ENCODE data around the gene GLT1D1.

Gene GLT1D1

DNA sequence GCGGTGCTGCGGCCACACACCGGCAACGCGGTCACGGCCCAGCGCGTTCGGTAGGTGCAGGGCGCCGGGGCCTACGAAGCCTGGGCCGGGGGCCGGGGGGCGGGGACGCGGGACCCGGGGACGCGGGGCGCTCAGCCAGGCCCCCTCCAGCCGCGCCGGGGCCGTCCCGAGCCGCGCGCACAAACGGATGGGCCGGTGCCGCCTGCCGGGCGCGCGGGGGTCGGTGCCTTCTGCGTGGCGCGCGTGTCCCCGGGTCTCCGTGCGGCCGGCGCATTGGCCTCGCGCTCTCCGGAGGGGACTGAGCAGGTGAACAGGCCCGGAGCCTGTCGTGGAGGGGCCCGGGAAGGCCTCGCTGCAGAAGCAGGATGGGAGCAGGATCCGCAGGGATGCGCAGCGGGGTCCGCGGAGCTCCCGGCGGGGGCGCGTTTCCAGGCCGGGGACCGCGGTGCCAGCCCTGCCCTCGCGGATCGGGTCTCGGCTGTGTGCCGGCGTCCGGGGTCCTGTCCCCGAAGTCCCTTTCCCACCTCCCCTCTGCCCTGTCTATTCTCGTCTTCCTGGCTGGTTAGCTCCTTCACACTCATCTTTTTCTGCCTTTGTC lies 421 bp downstream of the GLT1D1 start:
- no peak for DNase-seq (ENCODE audit: low read depth in 2 of 2, low spot score in 1 of 2)

GRCh38 chr12:128856035-128856790 lies 2.9 kb downstream of the GLT1D1 start:
- no peak for DNase-seq (ENCODE audit: low read depth in 2 of 2, low spot score in 1 of 2)

GRCh38 chr12:128856791-128857078 lies 3.5 kb downstream of the GLT1D1 start:
- no peak for DNase-seq (ENCODE audit: low read depth in 2 of 2, low spot score in 1 of 2)

DNA sequence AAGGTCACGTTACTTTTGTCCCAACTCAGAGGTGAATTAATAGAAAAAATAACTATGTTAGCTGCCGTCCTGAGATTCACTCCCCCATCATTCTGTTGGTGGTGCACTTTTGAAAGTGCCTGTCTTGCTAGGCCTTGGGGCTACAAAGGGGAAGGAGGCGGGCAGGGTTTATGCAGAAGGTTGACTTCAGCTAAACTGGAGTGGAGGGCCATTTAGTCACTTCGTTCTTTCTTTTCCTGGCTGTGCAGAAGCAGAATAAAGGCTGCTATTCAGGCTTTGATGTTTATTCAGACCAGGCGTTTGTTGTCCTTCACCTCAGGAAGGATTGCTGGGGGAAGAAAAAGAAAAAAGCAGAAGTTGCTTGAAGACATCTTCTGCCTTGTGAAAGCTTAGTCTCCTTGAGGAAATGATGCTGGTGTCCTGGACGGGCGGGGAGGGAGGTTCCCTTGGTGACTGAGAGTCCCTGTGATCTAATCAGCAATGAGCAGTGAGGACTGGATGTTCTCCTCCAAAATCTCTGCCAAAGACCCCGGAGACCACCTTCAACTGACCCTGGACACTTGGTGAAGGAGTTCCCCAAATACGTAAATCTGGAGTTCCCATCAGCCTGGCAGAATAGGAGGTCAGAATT lies 4.0 kb downstream of the GLT1D1 start:
- DNase-seq (ENCODE audit: low read depth in 2 of 2, low spot score in 1 of 2) = no peak

DNA sequence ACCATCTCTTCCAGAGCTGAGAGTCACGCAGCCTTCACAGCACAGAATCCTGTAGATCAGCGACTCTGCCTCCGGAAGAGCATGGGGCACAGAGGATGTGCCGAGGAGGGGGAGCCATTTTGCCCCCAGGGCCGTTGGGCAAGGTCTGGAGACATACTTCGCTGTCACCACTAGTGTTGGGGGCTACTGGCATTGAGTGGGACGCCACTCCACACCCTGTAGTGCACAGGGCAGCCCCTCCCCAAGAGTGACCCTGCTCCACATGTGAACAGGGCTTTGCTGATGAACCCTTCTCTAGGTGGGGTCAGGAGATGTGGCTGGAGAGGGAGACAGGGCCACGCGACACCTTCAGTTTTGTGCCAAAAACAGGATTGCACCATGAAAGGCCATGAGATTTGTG lies 6.0 kb downstream of the GLT1D1 start:
- DNase-seq (ENCODE audit: low read depth in 2 of 2, low spot score in 1 of 2) = no peak

DNA sequence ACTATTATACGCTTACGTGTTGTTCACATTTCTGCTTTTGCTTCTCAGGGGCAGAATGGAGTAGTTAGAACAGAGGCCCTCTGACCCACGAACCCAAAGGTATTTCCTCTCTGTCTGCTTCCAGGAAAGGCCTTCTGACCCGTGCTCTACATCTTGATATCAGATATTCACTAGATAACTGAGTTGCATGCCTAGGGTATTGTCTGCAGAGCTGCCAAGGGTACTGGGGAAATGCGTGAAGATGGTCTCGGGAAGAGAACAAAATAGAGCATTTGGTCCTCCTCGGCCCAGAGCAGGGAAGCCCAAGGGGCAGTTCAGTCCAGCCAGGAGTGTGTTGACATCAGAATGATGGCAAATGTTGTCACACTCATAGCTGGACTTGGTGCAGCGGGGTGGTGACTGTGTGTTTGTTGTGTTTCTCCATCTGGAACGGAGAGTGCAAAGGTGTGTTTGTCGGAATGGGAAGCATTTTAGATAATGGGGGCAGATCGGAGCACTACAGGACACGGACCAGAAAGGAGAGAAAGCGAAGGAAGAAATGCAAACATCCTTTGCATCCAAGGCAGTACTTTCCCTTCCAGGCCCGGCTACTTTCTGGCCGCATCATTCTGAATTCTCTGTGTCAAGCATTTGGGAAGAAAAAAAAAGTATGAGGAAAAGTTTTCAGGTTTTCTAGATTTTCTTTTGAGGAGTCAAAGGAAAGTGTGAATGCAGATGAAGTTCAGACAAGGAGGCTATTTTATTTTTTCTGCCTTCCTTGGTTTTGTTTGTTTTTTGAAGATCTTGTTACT lies 8.1 kb downstream of the GLT1D1 start:
- DNase-seq (ENCODE audit: low read depth in 2 of 2, low spot score in 1 of 2) = no peak

DNA sequence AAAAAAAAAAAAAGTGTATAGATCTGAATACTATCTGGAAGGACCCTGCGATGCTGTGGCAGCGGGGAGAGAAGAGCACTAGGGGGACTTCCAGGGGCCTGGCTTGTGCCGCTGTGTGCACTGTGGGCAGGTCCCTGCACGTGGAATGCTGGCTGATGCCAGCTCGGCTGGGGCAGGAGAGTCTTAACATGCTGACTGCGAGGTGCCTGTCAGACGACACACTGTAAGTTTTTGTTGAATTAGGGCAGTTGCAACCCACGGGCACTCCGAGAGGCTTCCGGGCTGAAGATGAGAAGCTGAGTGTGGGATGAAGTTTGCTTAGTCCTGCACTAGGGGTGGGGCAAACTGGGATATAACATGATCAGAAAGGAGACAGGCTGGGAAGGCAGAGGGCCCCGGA lies 10.7 kb downstream of the GLT1D1 start:
- no peak for DNase-seq (ENCODE audit: low read depth in 2 of 2, low spot score in 1 of 2)

DNA sequence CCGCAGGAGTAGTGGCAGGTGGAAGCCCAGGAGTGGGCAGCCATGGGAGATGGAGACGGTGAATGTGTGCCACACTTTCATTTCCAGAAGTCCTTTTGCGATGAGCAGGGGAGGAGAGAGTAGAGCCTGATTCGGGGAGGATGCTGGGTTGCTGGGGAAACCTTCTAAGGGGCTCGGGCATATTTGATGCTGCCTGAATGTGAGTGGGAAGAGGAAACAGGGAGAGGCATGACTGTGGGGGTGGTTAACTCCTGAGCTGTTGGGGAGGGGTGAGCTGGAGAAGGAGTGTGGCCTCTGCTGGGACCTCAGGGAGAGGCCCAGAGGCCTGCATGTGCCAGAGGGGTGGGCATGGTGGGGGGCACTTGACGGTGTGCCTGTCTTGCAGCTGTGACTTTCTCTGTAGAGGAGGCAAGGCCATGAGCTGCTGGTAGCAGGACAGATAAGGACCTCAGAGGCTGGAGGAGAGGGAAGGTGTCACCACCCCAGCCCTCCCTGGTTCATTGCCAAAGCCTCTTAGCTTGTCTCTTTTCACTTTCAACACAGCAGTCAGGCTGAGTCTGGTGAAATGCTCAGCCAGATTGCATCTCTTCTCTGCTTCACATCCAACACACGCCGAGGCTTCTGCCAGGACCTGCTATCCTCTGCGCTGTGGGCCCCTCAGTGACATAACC lies 11.4 kb downstream of the GLT1D1 start:
- DNase-seq (ENCODE audit: low read depth in 2 of 2, low spot score in 1 of 2) = no peak

- no peak for DNase-seq (ENCODE audit: low read depth in 2 of 2, low spot score in 1 of 2)
Measured at GRCh38 chr12:128867466-128867865, 14.2 kb downstream of the GLT1D1 start.

DNA sequence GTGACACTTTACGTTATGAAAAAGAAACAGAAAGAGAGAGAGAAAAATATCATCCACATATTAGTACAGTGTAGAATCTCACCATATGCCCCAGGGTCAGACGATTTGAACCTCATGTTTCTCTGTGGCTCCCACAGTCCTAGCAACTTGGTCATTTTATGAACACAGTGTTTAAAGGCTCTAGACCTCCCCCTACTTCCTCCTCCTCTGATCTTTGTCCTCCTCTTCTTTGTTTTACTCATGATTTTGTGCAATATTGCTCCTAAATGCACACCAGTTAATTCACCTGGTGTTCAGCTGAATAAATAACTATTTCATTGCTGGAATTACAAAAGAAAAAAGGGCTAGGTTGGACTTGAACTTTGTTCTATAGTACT lies 18.2 kb downstream of the GLT1D1 start:
- DNase-seq (ENCODE audit: low read depth in 2 of 2, low spot score in 1 of 2) = no peak

DNA sequence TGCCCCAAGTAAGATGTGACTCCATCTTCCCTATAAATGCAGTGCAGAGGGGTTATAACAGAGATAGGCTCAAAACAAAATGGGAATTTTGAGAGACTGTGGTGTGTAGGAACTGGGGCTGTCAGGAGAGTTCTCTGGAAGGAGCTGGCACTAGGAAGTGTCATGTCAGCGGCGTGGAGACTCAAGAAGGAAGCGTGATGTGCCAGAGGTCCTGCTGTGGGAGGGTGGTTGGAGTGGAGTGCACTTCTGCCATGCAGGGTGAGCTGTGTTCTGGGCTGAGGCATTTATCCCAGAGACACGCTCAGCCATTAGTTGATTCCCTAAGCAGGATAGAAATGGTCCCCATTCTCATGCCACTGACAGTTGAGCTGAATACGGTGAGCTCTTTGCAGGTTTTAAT lies 19.0 kb downstream of the GLT1D1 start:
- no peak for DNase-seq (ENCODE audit: low read depth in 2 of 2, low spot score in 1 of 2)

DNA sequence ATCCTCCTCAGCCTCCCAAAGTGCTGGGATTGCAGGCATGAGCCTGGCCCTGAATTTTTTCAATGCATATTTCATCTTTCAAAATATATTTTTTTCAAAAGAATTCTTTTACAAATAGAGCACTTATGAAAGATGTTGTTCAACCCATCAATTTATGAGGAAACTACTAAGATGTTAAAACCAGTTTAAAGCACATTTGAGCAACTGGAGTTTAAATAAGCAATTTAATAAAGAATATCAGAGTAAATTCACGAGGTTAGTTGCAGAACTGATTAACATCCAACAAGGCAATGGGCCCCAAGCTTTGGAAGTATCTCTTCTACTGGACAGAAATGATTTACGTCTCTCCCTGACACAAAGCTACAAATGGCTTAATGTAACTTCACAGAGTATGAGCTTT lies 23.3 kb downstream of the GLT1D1 start:
- DNase-seq (ENCODE audit: low read depth in 2 of 2, low spot score in 1 of 2) = no peak

DNA sequence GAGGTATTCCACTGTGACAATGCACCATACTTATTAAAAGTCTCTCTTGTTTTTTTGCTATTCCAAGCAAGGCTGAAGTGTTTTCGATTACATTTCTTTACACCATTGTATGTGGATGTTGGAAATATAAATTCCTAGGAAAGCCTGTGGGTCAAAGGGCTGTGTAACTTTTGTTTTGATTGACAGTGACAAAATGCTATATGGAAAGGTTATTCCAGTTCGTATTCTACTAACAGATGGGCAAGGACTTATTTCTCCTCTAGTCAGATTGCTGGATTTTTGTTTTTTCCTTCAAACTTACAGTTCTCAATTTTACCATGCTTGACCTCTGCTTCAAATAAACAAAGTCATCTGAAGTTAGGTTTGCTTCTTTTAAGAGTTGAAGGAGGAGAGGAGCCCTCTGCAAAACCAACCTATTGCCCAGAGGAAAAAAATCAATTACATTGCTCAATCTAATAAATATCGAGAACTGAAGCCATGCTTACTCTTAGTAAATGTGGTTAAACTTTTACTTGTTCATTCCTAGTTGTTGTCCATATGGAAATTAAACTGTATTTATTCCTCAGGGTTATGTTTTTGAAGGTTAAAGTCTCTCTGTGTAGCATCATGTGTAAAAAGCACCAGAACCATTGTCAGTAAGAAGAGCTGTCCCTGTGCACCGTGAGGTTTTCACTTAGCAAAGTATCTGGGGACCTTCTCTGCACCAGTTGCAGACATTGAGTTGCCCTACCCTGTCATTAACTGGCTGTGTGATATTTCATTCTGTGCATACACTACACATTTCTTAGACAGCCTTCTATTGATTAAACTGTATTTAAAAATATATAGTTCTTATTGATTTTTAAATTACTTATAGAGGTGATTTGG lies 26.9 kb downstream of the GLT1D1 start:
- DNase-seq (ENCODE audit: low read depth in 2 of 2, low spot score in 1 of 2) = no peak

DNA sequence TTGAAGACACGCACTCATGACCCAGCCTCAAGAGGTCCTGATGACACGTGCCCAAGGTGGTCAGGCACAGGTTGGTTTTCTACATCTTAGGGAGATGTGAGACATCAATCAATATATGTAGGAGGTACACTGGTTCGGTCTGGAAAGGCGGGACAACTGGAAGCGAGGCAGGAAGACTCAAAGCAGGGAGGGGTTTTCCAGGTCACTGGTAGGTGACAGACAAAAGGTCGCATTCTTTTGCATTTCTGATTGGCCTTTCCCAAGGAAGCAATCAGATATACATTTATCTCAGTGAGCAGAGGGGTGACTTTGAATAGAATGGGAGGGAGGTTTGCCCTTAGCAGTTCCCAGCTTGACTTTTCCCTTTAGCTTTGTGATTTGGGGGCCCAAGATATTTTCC lies 38.6 kb downstream of the GLT1D1 start:
- DNase-seq (ENCODE audit: low read depth in 2 of 2, low spot score in 1 of 2) = no peak

- DNase-seq (ENCODE audit: low read depth in 2 of 2, low spot score in 1 of 2) = no peak
Measured at GRCh38 chr12:128903236-128903635, 50.0 kb downstream of the GLT1D1 start.

DNA sequence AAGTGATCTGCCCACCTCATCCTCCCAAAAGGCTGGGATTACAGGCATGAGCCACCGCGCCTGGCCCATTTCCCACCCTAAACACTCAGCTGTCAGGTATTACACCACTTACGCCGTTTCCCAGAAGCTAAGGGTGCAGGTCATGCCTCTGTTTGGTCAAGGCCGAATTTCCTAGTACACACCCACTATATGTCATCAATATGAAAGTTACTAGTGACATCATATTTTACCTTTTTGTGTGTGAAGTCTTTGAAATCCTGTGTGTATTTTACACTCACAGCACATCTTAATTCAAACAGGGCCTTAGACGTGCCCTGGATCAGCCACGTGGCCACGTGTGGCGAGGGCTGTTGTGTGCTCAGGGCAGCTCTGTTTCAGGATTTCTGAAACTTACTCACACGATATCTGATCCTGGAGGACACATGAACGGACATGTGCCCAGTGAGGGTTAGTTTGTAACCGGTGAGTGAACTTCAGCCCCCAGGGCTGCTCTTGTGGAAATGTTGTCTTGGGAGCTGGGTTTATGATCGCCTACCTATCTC lies 51.8 kb downstream of the GLT1D1 start:
- DNase-seq (ENCODE audit: low read depth in 2 of 2, low spot score in 1 of 2) = no peak

DNA sequence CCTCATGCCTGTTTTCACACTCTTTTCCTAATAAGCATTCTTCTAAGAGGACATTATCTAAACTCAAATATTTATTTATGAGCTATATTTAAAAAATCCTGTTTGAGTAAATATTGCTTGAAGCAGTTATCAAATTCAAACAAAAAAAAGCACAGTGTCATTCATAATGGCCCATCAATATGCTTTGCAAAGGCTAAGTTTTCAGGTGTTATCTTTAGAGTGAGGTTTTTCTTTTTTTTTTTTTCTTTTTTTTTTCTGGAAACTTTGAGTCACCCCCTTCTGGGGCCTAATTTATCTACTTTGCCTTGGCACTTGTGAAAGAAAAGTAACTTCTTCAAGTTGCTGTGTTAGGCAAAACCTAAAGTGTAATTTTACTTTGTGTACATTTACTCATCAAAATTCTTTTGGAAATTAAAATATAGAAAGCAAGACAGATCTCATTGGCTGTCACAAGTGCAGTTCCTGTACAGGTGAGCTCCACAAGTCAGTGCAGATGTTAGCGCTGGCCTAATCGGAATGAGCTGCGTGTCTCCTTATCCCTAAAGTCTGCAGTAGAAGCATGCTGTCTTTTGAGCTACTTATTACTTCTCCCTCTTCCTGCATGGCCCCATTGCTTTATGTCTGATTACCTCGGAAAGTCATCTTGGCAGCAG lies 53.3 kb downstream of the GLT1D1 start:
- no peak for DNase-seq (ENCODE audit: low read depth in 2 of 2, low spot score in 1 of 2)

GRCh38 chr12:128908254-128908653 lies 55.0 kb downstream of the GLT1D1 start:
- no peak for DNase-seq (ENCODE audit: low read depth in 2 of 2, low spot score in 1 of 2)

- DNase-seq (ENCODE audit: low read depth in 2 of 2, low spot score in 1 of 2) = no peak
Measured at GRCh38 chr12:128909653-128910052, 56.4 kb downstream of the GLT1D1 start.

DNA sequence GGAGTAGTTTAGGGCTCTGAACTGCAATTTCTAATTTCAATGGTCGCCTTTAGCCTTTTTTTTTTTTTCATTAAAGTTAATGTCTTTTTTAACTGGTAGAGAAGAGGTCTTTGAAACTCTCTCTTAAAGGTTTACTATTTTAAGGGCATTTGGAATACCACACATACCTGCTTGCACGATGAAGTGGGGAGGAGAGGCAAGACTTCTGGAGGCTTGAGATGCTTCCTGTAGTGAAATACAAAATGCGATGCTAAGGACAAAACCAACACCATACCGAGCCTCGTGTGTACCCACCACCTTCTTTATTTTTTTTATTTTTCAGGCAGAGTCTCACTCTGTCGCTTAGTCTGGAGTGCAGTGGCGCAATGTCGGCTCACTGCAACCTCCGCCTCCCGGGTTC lies 57.4 kb downstream of the GLT1D1 start:
- DNase-seq (ENCODE audit: low read depth in 2 of 2, low spot score in 1 of 2) = no peak
